ENCODE data around the gene LYZ.

Gene LYZ

GRCh38 chr12:69338936-69339335, 9.2 kb upstream of the LYZ start:
- no peak for DNase-seq (ENCODE audit: low spot score)

- no peak for DNase-seq (ENCODE audit: low spot score)
These were observed 8.2 kb upstream of the LYZ start for GRCh38 chr12:69339999-69340398.

- DNase-seq (ENCODE audit: low spot score), result no peak
These were observed 6.9 kb upstream of the LYZ start for GRCh38 chr12:69341328-69341727.

DNA sequence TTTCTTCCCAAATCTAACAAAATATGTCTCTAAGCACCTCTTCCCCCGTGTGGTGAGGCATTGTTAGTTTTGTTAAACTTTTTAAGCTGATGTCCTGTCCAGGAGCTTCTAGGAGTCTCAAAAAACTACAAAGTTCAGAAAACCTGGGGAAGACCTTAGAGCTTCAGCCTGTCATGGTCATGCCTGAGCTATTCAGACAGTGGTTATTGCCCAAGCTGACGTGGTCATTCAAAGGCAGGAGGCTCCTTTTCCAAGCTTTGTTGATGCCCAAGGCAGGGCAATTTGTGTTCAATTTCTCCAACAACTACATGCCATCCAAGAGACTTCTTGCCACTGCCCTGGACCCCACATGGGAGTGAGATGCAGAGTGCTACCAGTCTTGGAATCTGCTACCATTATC, 5.8 kb upstream of the LYZ start:
- DNase-seq (ENCODE audit: low spot score), result no peak

DNA sequence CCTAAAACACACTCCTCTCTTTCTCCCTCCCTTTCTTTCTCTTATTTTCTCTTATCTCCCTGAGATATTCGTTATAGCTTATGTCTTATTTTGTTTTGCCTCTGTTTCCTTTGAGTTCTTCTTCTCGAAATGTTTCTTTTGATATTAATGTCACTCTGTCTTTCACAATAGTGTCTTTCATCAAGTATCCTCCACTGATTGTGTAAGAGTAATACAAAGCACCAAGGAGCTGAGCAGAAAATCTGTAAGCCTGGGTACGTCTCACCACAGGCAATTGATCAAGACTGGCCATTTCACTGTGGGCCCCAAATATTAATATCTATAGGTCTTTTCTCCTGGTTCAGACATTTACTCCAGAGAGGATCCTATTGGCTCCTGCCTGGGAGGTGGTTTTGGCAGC, 4.8 kb upstream of the LYZ start:
- no peak for DNase-seq (ENCODE audit: low spot score)

DNA sequence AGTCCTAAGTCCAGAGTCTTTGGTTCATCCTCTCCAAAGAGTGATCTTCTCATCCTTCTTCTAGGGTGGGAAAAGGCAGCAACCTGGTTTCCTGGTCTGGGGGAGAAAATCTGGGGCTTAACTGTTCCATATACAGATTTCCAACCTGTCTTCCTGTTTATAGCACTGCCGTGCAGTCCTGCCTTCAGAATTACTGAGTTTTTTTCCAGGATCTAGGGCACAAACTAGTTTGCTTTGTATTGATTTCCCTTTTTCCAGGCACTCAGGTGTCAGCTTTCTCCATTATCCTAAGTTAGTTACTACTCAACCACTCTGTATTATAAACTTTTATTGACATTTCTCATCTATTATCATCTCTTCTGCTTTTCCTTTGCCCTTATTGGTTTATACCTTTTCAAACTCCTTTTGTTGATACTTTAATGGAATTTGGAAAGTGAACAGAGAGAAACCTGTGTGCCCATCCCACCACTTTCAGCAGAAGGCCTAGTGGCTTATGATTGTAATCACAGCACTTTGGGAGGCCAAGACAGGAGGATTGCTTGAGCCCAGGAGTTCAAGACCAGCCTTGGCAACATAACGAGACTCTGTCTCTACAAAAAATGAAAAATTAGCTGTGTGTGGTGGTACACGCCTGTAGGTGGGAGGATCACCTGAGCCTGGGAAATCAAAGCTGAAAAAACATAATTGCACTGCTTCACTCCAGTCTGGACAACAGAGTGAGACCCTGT, 4.1 kb upstream of the LYZ start:
- no peak for DNase-seq (ENCODE audit: low spot score)

GRCh38 chr12:69345077-69345476, 3.1 kb upstream of the LYZ start:
- no peak for DNase-seq (ENCODE audit: low spot score)

GRCh38 chr12:69345742-69346141, 2.4 kb upstream of the LYZ start:
- no peak for DNase-seq (ENCODE audit: low spot score)

DNA sequence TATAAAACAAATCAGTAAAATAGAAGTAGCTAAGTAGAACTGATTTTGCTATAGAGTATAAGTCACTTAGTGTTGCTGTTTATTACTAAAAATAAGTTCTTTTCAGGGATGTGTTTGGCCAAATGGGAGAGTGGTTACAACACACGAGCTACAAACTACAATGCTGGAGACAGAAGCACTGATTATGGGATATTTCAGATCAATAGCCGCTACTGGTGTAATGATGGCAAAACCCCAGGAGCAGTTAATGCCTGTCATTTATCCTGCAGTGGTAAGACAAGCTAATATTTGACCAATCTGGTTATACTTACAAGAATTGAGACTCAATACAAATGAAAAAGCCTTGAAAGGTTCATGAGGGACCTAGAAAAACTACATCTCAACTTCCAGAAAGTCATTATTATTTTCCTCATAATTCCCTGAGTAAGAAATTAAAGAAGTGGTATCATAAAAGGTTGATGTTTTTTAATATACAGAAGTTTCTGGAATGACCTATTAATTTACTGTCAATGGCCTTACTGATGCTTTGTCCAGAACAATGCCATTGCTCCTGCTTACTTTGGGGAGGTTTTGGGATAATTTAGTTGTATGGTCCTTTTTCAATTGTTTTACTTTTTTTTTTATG, 1.9 kb downstream of the LYZ start:
- no peak for DNase-seq (ENCODE audit: low spot score)

DNA sequence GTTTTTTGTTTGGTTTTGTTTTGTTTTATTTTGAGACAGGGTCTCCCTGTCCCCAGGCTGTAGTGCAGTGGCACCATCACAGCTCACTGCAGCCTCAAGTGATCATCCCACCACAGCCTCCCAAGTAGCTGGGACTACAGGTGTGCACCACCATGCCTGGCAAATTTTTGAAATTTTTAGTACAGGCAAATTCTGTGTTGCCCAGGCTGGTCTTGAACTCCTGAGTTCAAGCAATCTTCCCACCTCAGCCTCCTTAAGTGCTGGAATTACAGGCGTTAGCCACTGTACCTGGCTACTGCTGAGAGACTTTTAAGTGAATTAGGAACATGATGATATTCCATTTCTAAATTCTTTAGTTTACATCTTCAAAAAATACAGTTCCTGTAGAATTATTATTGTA, 2.6 kb downstream of the LYZ start:
- DNase-seq (ENCODE audit: low spot score), result no peak

DNA sequence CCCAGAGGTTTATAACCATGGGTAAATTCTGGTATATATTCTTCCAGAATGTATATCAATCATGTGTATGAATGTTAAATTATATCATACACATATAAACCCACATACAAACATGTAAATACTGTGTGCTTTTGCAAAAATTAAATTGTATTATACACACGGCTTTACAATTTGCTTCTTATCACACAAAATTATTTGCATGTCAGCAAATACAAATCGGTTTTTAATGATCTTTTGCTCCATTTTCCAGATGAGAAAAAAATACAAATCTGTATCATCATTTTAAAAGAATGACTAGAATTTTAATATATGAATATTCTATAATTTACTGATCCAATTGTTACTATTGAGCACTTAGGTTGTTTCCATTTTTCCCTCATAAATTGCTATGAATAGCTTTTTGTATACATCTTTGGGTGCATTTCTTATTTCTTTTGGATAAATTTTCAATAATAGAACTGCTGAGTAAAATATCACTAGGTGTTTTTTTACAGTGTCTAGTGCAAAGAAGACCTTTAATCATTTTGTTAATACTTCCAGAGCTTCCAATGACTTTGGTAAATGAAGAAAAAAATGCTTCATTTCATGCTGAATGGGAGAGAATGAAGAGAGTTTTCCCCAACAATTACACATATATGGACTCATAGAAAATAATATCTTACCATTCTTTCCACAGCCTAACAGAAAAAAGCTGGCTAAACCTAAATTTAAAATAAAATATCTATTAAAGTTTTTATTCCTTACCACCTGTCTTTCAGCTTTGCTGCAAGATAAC, 3.5 kb downstream of the LYZ start:
- DNase-seq (ENCODE audit: low spot score), result no peak

DNA sequence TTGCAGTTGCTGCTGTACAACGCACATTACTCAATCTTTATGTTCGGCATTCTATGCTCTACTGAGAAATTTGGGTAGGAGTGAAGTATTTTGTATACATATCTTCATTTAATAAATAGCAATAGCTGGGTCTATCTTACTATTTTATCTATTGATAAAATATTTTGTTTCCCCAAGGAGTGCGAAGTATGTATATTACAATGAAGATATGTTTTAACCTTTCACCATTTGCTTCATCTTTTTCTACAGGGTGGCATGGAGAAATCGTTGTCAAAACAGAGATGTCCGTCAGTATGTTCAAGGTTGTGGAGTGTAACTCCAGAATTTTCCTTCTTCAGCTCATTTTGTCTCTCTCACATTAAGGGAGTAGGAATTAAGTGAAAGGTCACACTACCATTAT, 4.7 kb downstream of the LYZ start:
- no peak for DNase-seq (ENCODE audit: low spot score)

DNA sequence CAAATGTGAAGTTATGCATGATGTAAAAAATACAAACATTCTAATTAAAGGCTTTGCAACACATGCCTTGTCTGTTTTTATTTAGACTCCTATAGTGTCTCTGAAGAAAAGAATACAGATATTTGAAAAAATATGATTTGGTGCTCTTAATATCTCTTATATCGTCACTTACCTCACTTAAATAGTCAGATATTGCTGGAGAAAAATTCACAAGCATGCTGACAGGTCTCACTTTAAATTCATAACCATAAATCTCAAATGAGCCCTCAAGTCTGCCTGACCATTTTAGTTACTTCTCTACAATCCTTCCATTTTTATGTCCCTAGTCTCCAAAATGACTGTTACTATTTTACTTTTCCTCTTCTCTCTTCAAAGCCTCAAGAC, 6.0 kb downstream of the LYZ start:
- no peak for DNase-seq (ENCODE audit: low spot score)

DNA sequence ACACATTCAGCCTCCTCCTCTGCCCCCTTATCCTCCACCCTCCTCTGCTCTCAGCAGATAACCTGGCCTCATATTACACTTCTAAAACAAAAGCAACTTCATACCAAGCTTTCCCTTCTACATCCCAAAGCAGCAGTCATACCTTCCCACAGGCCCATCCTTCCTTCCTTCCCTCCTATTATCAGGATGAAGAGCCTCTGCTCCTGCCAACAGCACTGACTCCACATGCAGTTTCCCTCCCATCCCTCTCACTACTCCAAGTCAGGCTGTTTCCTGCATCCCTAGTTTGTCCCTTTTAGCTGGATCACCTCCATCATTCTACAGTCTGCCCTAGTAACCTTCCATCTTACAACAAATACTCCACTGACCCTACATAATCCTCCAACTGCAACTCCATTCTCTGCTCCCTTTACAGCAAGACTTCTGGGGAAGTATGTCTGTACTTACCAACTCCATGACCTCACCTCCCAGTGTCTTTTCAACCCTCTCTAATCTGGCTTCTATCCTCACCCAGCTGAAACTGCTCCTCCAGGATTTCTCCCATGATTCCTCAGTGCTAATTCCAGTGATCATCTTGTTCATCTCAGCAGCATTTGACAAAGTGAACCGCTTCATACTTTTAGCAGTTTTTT, 6.5 kb downstream of the LYZ start:
- DNase-seq (ENCODE audit: low spot score), result no peak

GRCh38 chr12:69355363-69356028, 7.3 kb downstream of the LYZ start:
- no peak for DNase-seq (ENCODE audit: low spot score)

GRCh38 chr12:69359531-69360347, 11.6 kb downstream of the LYZ start, which contains the start of gene YEATS4:
YEATS4 (plus strand) TSS chr12:69359743; CDS start chr12:69359973, 230 bp downstream.
- peak; percentile 84 for DNase-seq (ENCODE audit: low spot score)

GRCh38 chr12:69360348-69360672, 12.1 kb downstream of the LYZ start:
- DNase-seq (ENCODE audit: low spot score), result no peak

- DNase-seq (ENCODE audit: low spot score), result no peak
These were observed 18.6 kb downstream of the LYZ start for GRCh38 chr12:69366796-69367195.

- DNase-seq (ENCODE audit: low spot score), result no peak
These were observed 20.0 kb downstream of the LYZ start for GRCh38 chr12:69368171-69368570.

GRCh38 chr12:69383074-69383473, 34.9 kb downstream of the LYZ start:
- no peak for DNase-seq (ENCODE audit: low spot score)

DNA sequence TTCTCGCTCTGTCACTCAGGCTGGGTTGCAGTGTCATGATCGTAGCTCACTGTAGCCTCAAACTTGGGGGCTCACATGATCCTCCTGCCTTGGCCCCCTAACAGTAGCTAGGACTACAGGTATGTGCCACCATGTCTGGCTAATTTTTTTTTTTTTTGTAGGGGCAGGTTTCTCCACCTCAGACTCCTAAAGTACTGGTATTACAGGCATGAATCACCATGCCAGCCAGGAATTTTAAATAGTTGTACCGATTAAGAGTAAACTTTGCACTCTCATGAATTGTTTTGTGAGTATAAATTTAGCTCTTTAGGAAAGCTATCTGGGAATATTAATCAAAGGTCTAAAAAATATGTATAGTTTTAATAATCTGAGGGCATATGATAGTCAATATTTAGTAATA, 36.9 kb downstream of the LYZ start:
- DNase-seq (ENCODE audit: low spot score), result no peak
